ENCODE results near the gene CHCHD10. TPM values are rescaled to one million over a fixed set of nuclear protein-coding genes. Genes with fewer than 3 reads are reported as not detected.
A peak's percentile ranks its signal among the peaks of the same experiment; 100 is the strongest.

CHCHD10 gene
- total and polyA plus RNA-seq, 2 of the 13 experiments (the other 11 are each of a cell fraction or from before 2014, with no cell fraction given) = 37.0 to 62.8 TPM

- TF ChIP-seq ZNF281 (CRISPR knock-in tag; IDR thresholded peaks at IDR 0.05; ENCODE audit: borderline replicate concordance) = no peak
- TF ChIP-seq KDM2A (CRISPR knock-in tag; IDR thresholded peaks at IDR 0.05; ENCODE audit: borderline replicate concordance, low read depth) = peak; percentile 56; the same call in 1 of the 2 replicates
- TF ChIP-seq ZNF558 (CRISPR knock-in tag; IDR thresholded peaks at IDR 0.05; ENCODE audit: borderline replicate concordance) = no peak
- TF ChIP-seq HBP1 (CRISPR knock-in tag; IDR thresholded peaks at IDR 0.05; ENCODE audit: low read depth) = no peak
- TF ChIP-seq MTERF4 (CRISPR knock-in tag; IDR thresholded peaks at IDR 0.05) = no peak
- no peak for TF ChIP-seq ZNF33B (CRISPR knock-in tag; IDR thresholded peaks at IDR 0.05)
- no peak for TF ChIP-seq SATB2 (CRISPR knock-in tag; IDR thresholded peaks at IDR 0.05)
- no peak for TF ChIP-seq ZNF136 (CRISPR knock-in tag; IDR thresholded peaks at IDR 0.05; ENCODE audit: low read depth)
- no peak for TF ChIP-seq ZNF17 (CRISPR knock-in tag; IDR thresholded peaks at IDR 0.05)
- TF ChIP-seq ZNF615 (CRISPR knock-in tag; IDR thresholded peaks at IDR 0.05; ENCODE audit: borderline replicate concordance) = no peak
- TF ChIP-seq POLR2A (IDR thresholded peaks at IDR 0.05; ENCODE audit: insufficient read depth in 1 of 2, low read depth in 2 of 2, low read length in 2 of 2) = peak; percentile 66 to 82
- TF ChIP-seq BORCS8-MEF2B (CRISPR knock-in tag; IDR thresholded peaks at IDR 0.05) = peak; percentile 77
- no peak for TF ChIP-seq ZNF572 (CRISPR knock-in tag; IDR thresholded peaks at IDR 0.05)
- TF ChIP-seq YEATS4 (CRISPR knock-in tag; IDR thresholded peaks at IDR 0.05; ENCODE audit: borderline replicate concordance) = peak; percentile 93
- no peak for TF ChIP-seq ZNF292 (CRISPR knock-in tag; IDR thresholded peaks at IDR 0.05; ENCODE audit: borderline replicate concordance, low read depth)
- TF ChIP-seq ZNF687 (CRISPR knock-in tag; IDR thresholded peaks at IDR 0.05) = peak; percentile 87
- TF ChIP-seq HMGA1 (CRISPR knock-in tag; conservative IDR thresholded peaks at IDR 0.05) = no peak
- TF ChIP-seq IKZF1 (IDR thresholded peaks at IDR 0.05) = no peak
- no peak for TF ChIP-seq ZFP36L2 (CRISPR knock-in tag; IDR thresholded peaks at IDR 0.05)
- no peak for TF ChIP-seq ZNF768 (CRISPR knock-in tag; IDR thresholded peaks at IDR 0.05)
- no peak for TF ChIP-seq DNMT3B (CRISPR knock-in tag; conservative IDR thresholded peaks at IDR 0.05)
Observed at GRCh38 chr22:23786752-23787599, 19.2 kb upstream of the CHCHD10 start, which contains the start of gene SMARCB1 (continued).
